Measurements from ENCODE around the gene FOXD2. TPM values are rescaled to one million over a fixed set of nuclear protein-coding genes. Genes with fewer than 3 reads are reported as not detected.
"Not testable (repeated sequence)": the region's sequence is repeated elsewhere in the genome, so short reads cannot be mapped to it uniquely, and the experiment has no call there.

Gene FOXD2
- total RNA-seq, 2 donors from 2014 or later: 0.26 TPM; not detected in 1

GRCh38 chr1:47449822-47450552 is 12.1 kb downstream of the FOXD2 start:
- H3K27ac ChIP-seq: no peak overlapping the region
- H3K36me3 ChIP-seq (replicated peaks in 1 of 2; ENCODE audit: insufficient read depth in 1 of 2, low read depth in 2 of 2): no peaks in the 10 kb centered on the region
- no peak for TF ChIP-seq POLR2A (IDR thresholded peaks at IDR 0.05)
- peak in 6 of 7 experiments; percentile 38 to 60 (median 50) for TF ChIP-seq CTCF (IDR thresholded peaks at IDR 0.05)
- DNase-seq (peak; percentile 39 to 60 (median 50)), ATAC-seq (peak; percentile 69)
- 5 to 7% methylated on average over 27 to 36 of the region's 36 CpGs for WGBS, 2 donors
- intact Hi-C loops (cut with DNase I): no loop called here
- no peaks in the 10 kb centered on the region for H3K9me3 ChIP-seq
- no peak overlapping the region for H3K4me3 ChIP-seq
- H3K27me3 ChIP-seq: peaks cover 0 to 32% of the 10 kb centered on the region in 2 donors
- H3K4me1 ChIP-seq: peaks cover 3% of the 10 kb centered on the region

- no peak overlapping the region for H3K27ac ChIP-seq
- DNase-seq (no peak), ATAC-seq (no peak)
- intact Hi-C loops (cut with DNase I): no loop called here
- no peak overlapping the region for H3K4me3 ChIP-seq
- 59 to 64% methylated on average over 4 of the region's 4 CpGs for WGBS, 2 donors
- H3K27me3 ChIP-seq: peaks cover 0 to 26% of the 10 kb centered on the region in 2 donors
- no peaks in the 10 kb centered on the region for H3K36me3 ChIP-seq (replicated peaks in 1 of 2; ENCODE audit: insufficient read depth in 1 of 2, low read depth in 2 of 2)
- no peaks in the 10 kb centered on the region for H3K9me3 ChIP-seq
- no peaks in the 10 kb centered on the region for H3K4me1 ChIP-seq
- TF ChIP-seq POLR2A (IDR thresholded peaks at IDR 0.05): no peak
- no peak for TF ChIP-seq CTCF (IDR thresholded peaks at IDR 0.05)
Measured at GRCh38 chr1:47450606-47451005, 12.8 kb downstream of the FOXD2 start.

GRCh38 chr1:47452426-47452825 is 14.6 kb downstream of the FOXD2 start:
- intact Hi-C loops (cut with DNase I): no loop called here
- no peaks in the 10 kb centered on the region for H3K36me3 ChIP-seq (replicated peaks in 1 of 2; ENCODE audit: insufficient read depth in 1 of 2, low read depth in 2 of 2)
- H3K27ac ChIP-seq: no peak overlapping the region
- no peaks in the 10 kb centered on the region for H3K9me3 ChIP-seq
- peaks cover 0 to 18% of the 10 kb centered on the region in 2 donors for H3K27me3 ChIP-seq
- no peaks in the 10 kb centered on the region for H3K4me1 ChIP-seq
- no peak for ATAC-seq
- no peak for DNase-seq
- WGBS, 2 donors: 89 to 92% methylated on average over 1 of the region's 1 CpG
- H3K4me3 ChIP-seq: no peak overlapping the region
- no peak for TF ChIP-seq POLR2A (IDR thresholded peaks at IDR 0.05)
- no peak for TF ChIP-seq CTCF (IDR thresholded peaks at IDR 0.05)

GRCh38 chr1:47453910-47454309 is 16.1 kb downstream of the FOXD2 start:
- H3K27me3 ChIP-seq; H3K4me1 ChIP-seq; DNase-seq; intact Hi-C loops (cut with DNase I); H3K36me3 ChIP-seq (replicated peaks in 1 of 2; ENCODE audit: insufficient read depth in 1 of 2, low read depth in 2 of 2); ATAC-seq; H3K9me3 ChIP-seq; H3K27ac ChIP-seq; H3K4me3 ChIP-seq: not testable (repeated sequence)
- WGBS, 2 donors: 62 to 76% methylated on average over 2 of the region's 2 CpGs

- intact Hi-C loops (cut with DNase I): no loop called here
- H3K27ac ChIP-seq: no peak overlapping the region
- no peak for ATAC-seq
- H3K36me3 ChIP-seq (replicated peaks in 1 of 2; ENCODE audit: insufficient read depth in 1 of 2, low read depth in 2 of 2): no peaks in the 10 kb centered on the region
- DNase-seq: no peak
- TF ChIP-seq POLR2A (IDR thresholded peaks at IDR 0.05): no peak
- no peak for TF ChIP-seq CTCF (IDR thresholded peaks at IDR 0.05)
- no peak overlapping the region for H3K4me3 ChIP-seq
- H3K27me3 ChIP-seq: no peaks in the 10 kb centered on the region
- 70 to 93% methylated on average over 4 of the region's 4 CpGs for WGBS, 2 donors
- H3K4me1 ChIP-seq: no peaks in the 10 kb centered on the region
- no peaks in the 10 kb centered on the region for H3K9me3 ChIP-seq
Measured at GRCh38 chr1:47456250-47456649, 18.4 kb downstream of the FOXD2 start.

DNA sequence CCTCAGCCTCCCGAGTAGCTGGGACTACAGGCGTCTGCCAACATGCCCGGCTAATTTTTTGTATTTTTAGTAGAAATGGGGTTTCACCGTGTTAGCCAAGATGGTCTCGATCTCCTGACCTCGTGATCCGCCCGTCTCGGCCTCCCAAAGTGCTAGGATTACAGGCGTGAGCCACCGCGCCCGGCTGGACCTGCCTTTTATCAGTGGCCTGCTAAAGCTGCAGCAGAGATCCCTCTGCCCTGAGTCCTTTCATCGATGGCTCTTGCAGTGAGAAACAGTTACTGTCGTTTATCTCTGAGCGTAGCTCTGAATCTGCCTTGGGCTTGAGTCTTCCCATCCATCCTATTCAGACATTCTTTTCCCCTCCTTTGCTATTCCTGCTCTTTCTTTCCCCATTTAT is 19.7 kb downstream of the FOXD2 start:
- 84 to 87% methylated on average over 16 of the region's 16 CpGs for WGBS, 2 donors
- intact Hi-C loops (cut with DNase I); H3K27ac ChIP-seq; H3K9me3 ChIP-seq; H3K4me1 ChIP-seq; H3K36me3 ChIP-seq (replicated peaks in 1 of 2; ENCODE audit: insufficient read depth in 1 of 2, low read depth in 2 of 2); DNase-seq; H3K27me3 ChIP-seq; ATAC-seq; H3K4me3 ChIP-seq: not testable (repeated sequence)

All from body of pancreas (tissue), 4 donors.